IMR-90 (cell line): ENCODE results near the gene DDA1. TPM values are rescaled to one million over a fixed set of nuclear protein-coding genes. Genes with fewer than 3 reads are reported as not detected.
"Not testable (repeated sequence)": the region's sequence is repeated elsewhere in the genome, so short reads cannot be mapped to it uniquely, and the experiment has no call there.

Experiments
- ATAC-seq: fragments of 200-7000 bp; cut with Tn5 transposase; 2 replicates; pipeline ENCODE4 v1.9.1; 2020; ENCODE audit warnings: low read depth, mild to moderate bottlenecking, moderate library complexity
- BruUV-seq: library from RNA; stranded (reverse); fragments of 400-500 nt; replicated peaks from 2 replicates; lab custom pipeline; 2021; lab: Mats Ljungman, UMichigan
- CTCF ChIA-PET: fragments of 300-600 bp; formaldehyde crosslinking; extraction: SDS; loops from one replicate; lab custom pipeline; 2021; ENCODE audit warnings: antibody characterized with exemption; lab: Yijun Ruan, JAX
- POLR2A ChIA-PET: fragments of 300-600 bp; sonication (Branson Sonifier 250); formaldehyde crosslinking; loops from one replicate; lab custom pipeline; 2022; ENCODE audit warnings: antibody characterized with exemption; ENCODE audit not compliant: unreplicated experiment; lab: Charles Lee
- DNase-seq: peaks from one replicate; pipeline ENCODE4 v3.0.0; 2013
- H2AFZ ChIP-seq: replicated peaks from 2 replicates; pipeline ENCODE3; 2013; ENCODE audit warnings: low read length, mild to moderate bottlenecking; ENCODE audit not compliant: poor library complexity
- H2AK5ac ChIP-seq: 2 replicates; pipeline ENCODE4 v1.6.1; 2013; ENCODE audit warnings: low read depth, low read length, inconsistent platforms
- H2AK9ac ChIP-seq: replicated peaks from 2 replicates; pipeline ENCODE3; 2013; ENCODE audit warnings: mild to moderate bottlenecking, low read depth, low read length, moderate library complexity; ENCODE audit not compliant: poor library complexity
- H2BK120ac ChIP-seq: 2 replicates; pipeline ENCODE4 v1.6.1; 2013; ENCODE audit warnings: low read depth, low read length, inconsistent platforms
- H2BK15ac ChIP-seq: 3 replicates; pipeline ENCODE4 v1.6.1; 2013; ENCODE audit warnings: low read depth, low read length, inconsistent platforms
- H2BK20ac ChIP-seq: 2 replicates; pipeline ENCODE4 v1.6.1; 2013; ENCODE audit warnings: low read depth, mild to moderate bottlenecking, inconsistent platforms, low read length, moderate library complexity
- H2BK5ac ChIP-seq: 2 replicates; pipeline ENCODE4 v1.6.1; 2013; ENCODE audit warnings: mild to moderate bottlenecking, low read depth, low read length, inconsistent platforms; ENCODE audit not compliant: poor library complexity, severe bottlenecking
- H3K14ac ChIP-seq: replicated peaks from 2 replicates; pipeline ENCODE4 v1.6.1; 2013; ENCODE audit warnings: low read depth, low read length, inconsistent platforms
- H3K18ac ChIP-seq: 2 replicates; pipeline ENCODE4 v1.6.1; 2013; ENCODE audit warnings: low read depth, low read length, control low read depth
- H3K23ac ChIP-seq: 2 replicates; pipeline ENCODE4 v1.6.1; 2013; ENCODE audit warnings: low read depth, low read length, inconsistent platforms
- H3K27ac ChIP-seq: 2 replicates; pipeline ENCODE4 v1.5.1; 2013; ENCODE audit warnings: mild to moderate bottlenecking, control low read depth, low read length; ENCODE audit not compliant: insufficient read depth
- H3K27me3 ChIP-seq: 2 replicates; pipeline ENCODE4 v1.6.1; 2013; ENCODE audit warnings: low read length; ENCODE audit not compliant: control insufficient read depth, insufficient read depth
- H3K36me3 ChIP-seq: 2 replicates; pipeline ENCODE4 v1.6.1; 2013; ENCODE audit warnings: low read length, mixed read lengths; ENCODE audit not compliant: control insufficient read depth, insufficient read depth
- H3K4ac ChIP-seq: 2 replicates; pipeline ENCODE4 v1.6.1; 2013; ENCODE audit warnings: low read depth, low read length, inconsistent platforms
- H3K4me1 ChIP-seq: 2 replicates; pipeline ENCODE4 v1.6.1; 2013; ENCODE audit warnings: low read length, mixed read lengths; ENCODE audit not compliant: control insufficient read depth, insufficient read depth
- H3K4me2 ChIP-seq: 2 replicates; pipeline ENCODE4 v1.6.1; 2013; ENCODE audit warnings: low read depth, mild to moderate bottlenecking, control low read depth, low read length, moderate library complexity
- H3K4me3 ChIP-seq: 2 replicates; pipeline ENCODE4 v1.5.1; 2013; ENCODE audit warnings: low read depth, mild to moderate bottlenecking, control low read depth, low read length, moderate library complexity; ENCODE audit not compliant: insufficient read depth
- H3K56ac ChIP-seq: 2 replicates; pipeline ENCODE4 v1.6.1; 2013; ENCODE audit warnings: low read length, inconsistent platforms; ENCODE audit not compliant: insufficient read depth; ENCODE audit errors: extremely low read depth
- H3K79me1 ChIP-seq, 2 experiments: 2 replicates each; pipeline ENCODE4 v1.6.1; 2013; ENCODE audit warnings: low read length in 2 of 2, inconsistent platforms in 1 of 2, low read depth in 1 of 2
- H3K9ac ChIP-seq: 2 replicates; pipeline ENCODE4 v1.6.1; 2013; ENCODE audit warnings: low read depth, low read length, control low read depth
- H3K9me1 ChIP-seq: 2 replicates; pipeline ENCODE4 v1.6.1; 2013; ENCODE audit warnings: low read length, inconsistent platforms; ENCODE audit not compliant: insufficient read depth
- H3K9me3 ChIP-seq: 2 replicates; pipeline ENCODE4 v1.6.1; 2013; ENCODE audit warnings: low read length; ENCODE audit not compliant: control insufficient read depth, insufficient read depth
- H4K20me1 ChIP-seq: 2 replicates; pipeline ENCODE4 v1.6.1; 2013; ENCODE audit warnings: low read length, inconsistent platforms; ENCODE audit not compliant: insufficient read depth
- H4K5ac ChIP-seq: 2 replicates; pipeline ENCODE4 v1.6.1; 2013; ENCODE audit warnings: mild to moderate bottlenecking, low read depth, low read length, control low read depth
- H4K8ac ChIP-seq, 2 experiments: 2 replicates each; pipeline ENCODE4 v1.6.1; 2013; ENCODE audit warnings: low read depth in 2 of 2, low read length in 2 of 2, control low read depth in 1 of 2, inconsistent platforms in 1 of 2
- H4K91ac ChIP-seq: 2 replicates; pipeline ENCODE4 v1.6.1; 2013; ENCODE audit warnings: low read depth, low read length, inconsistent platforms; ENCODE audit not compliant: insufficient read depth
- CEBPB ChIP-seq: IDR thresholded peaks from 2 replicates; pipeline ENCODE4 v1.6.1; 2012; ENCODE audit warnings: low read depth, low read length, improper control_type of control experiment
- WGBS, 2 experiments: methylation state at CpG; one replicate each; pipeline versions ENCODE4 v1.1.5 to v1.1.7; 2013; ENCODE audit warnings: missing lambda C conversion rate in 2 of 2; ENCODE audit not compliant: insufficient read length in 1 of 2; ENCODE audit errors: extremely low coverage in 2 of 2; 5-methylcytosine and 5-hydroxymethylcytosine counted together
- dilution Hi-C: fragments of 300-500 bp; cut with HindIII; formaldehyde crosslinking; loops from one replicate; pipeline ENCODE4 v1.14.3; 2018; ENCODE audit warnings: low sequenced_read_pairs; ENCODE audit not compliant: unreplicated experiment
- in situ Hi-C: fragments of 300-500 bp; cut with MboI; formaldehyde crosslinking; loops from 3 replicates; pipeline ENCODE4 v1.14.3; 2019; ENCODE audit warnings: low sequenced_read_pairs, inconsistent platforms, mixed read lengths
- intact Hi-C: fragments of 100-400 bp; cut with micrococcal nuclease; formaldehyde crosslinking; loops from 2 replicates; pipeline ENCODE4 v1.10.0; 2022
- polyA plus RNA-seq, 3 experiments: library from polyadenylated mRNA; depleted of rRNA; stranded (reverse); fragments of >200 nt; gene quantifications; 2 replicates each; pipeline ENCODE4 v1.2.3, GENCODE V29; 2012; ENCODE audit warnings: low replicate concordance in 1 of 3
- total RNA-seq: library from RNA; depleted of rRNA; stranded (reverse); fragments of >200 nt; gene quantifications from 2 replicates; pipeline ENCODE4 v1.2.3, GENCODE V29; 2012

The DDA1 gene
- total and polyA plus RNA-seq, 2 of the 4 experiments (the other 2 are of a cell fraction): 33.7 to 87.2 TPM

- no peak for TF ChIP-seq CEBPB
Observed at GRCh38 chr19:17294051-17294891, 15.1 kb upstream of the DDA1 start (continued).

GRCh38 chr19:17295551-17295950 lies 13.8 kb upstream of the DDA1 start:
- H3K14ac ChIP-seq, H3K9ac ChIP-seq, H4K8ac ChIP-seq, H3K4ac ChIP-seq, H2AK9ac ChIP-seq, in situ Hi-C loops, H2BK120ac ChIP-seq, intact Hi-C loops, H3K56ac ChIP-seq, H2AFZ ChIP-seq, H4K91ac ChIP-seq, H3K4me1 ChIP-seq, DNase-seq, H3K18ac ChIP-seq, POLR2A ChIA-PET, H3K9me1 ChIP-seq, BruUV-seq, H3K4me2 ChIP-seq, H2BK15ac ChIP-seq, H2AK5ac ChIP-seq, dilution Hi-C loops, H3K9me3 ChIP-seq, H2BK20ac ChIP-seq, H3K27ac ChIP-seq, H3K23ac ChIP-seq, H3K27me3 ChIP-seq, CTCF ChIA-PET, ATAC-seq, H4K20me1 ChIP-seq, H2BK5ac ChIP-seq, H3K4me3 ChIP-seq, H4K5ac ChIP-seq: not testable (repeated sequence)
- peaks cover 13% of the 10 kb centered on the region for H3K36me3 ChIP-seq
- peaks cover 0 to 24% of the 10 kb centered on the region in 2 experiments; a peak in 3 of 4 replicates for H3K79me1 ChIP-seq
- WGBS, 2 experiments: no CpG with 5 or more reads among the region's 6 CpGs
